ENCODE results near the gene CD151.
A peak's percentile ranks its signal among the peaks of the same experiment; 100 is the strongest.

The CD151 gene

DNA sequence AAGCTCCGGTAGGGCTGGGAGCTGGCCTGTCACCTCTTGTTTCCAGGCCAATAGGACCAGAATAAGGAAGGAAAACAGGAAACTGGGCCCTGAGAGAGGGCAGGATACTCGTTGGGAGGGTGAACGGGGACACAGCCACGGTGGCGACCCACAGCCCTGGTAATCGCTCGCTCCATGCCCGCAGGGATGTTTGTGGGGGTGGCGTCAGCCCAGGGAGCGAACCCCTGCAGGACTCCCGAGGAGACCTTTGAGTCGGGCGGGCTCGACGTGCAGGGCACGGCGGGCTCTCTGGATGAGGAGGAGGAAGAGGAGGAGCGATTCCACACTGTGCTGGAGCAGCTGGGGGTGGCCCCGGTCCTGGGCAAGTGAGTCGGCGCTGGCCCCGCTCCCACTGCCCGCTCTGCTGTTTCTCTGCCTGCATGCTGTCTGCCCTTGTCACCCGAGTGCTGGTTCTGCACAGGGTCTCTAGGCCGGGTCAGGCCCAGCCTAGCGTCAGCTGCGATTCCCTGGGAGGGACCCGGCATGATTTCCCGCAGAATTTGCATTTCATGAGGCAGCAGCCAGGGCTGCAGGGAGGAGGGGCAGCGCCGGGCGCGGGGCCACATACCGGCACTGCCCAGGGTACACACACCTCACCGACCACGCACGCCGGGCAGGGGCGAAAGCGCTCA lies 3.4 kb upstream of the CD151 start:
- DNase-seq (ENCODE audit: low spot score), result no peak

DNA sequence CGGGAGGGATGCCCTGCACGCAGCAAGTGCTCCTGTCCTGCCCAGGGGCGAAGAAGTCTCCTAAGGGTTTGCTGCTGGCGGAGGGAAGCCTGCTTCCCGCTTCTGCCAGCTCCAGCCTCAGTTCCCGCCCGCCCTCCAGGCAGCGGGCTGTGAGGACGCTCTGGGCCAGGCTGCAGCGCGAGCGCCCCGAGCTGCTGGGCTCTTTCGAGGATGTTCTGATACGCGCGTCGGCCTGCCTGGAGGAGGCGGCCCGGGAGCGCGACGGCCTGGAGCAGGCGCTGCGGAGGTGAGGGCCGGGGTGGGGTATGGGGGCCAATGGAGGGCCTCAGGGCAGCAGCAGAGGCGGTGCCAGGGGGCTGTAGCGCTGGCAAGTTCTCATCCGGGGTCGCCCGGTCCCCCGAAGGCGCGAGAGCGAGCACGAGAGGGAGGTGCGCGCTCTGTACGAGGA lies 2.9 kb upstream of the CD151 start:
- DNase-seq (ENCODE audit: low spot score), result no peak

DNA sequence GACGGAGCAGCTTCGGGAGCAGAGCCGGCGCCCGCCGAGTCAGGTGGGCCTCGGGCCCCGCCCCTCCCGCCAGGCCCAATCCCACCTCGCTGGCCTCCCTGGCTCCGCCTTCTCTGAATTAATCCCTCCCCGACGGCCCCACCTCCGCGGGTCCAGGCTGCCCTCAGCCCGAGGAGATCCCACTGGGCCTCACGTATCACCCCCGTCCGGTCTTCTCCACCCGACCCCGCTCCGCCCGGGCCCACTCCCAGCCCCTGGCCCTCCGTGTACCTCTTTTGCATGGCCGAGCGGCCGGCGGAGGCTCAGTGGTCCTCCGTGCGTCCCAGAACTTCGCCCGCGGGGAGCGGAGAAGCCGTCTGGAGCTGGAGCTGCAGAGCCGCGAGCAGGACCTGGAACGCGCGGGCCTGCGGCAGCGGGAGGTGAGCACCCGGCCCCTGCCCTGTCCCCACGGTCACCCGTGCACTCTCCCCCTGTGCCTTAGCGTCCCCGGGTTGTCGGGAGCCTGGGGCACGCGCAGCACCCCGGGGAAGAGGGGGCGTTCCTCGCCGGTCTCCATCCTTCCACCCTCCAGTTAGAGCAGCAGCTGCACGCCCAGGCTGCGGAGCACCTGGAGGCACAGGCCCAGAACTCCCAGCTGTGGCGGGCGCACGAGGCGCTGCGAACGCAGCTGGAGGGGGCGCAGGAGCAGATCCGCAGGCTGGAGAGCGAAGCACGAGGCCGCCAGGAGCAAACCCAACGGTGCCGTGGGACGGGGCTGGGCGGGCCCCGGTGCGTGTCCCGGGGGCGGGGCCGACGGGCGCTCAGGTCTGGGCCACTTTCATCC lies 2.2 kb upstream of the CD151 start:
- no peak for DNase-seq (ENCODE audit: low spot score)

DNA sequence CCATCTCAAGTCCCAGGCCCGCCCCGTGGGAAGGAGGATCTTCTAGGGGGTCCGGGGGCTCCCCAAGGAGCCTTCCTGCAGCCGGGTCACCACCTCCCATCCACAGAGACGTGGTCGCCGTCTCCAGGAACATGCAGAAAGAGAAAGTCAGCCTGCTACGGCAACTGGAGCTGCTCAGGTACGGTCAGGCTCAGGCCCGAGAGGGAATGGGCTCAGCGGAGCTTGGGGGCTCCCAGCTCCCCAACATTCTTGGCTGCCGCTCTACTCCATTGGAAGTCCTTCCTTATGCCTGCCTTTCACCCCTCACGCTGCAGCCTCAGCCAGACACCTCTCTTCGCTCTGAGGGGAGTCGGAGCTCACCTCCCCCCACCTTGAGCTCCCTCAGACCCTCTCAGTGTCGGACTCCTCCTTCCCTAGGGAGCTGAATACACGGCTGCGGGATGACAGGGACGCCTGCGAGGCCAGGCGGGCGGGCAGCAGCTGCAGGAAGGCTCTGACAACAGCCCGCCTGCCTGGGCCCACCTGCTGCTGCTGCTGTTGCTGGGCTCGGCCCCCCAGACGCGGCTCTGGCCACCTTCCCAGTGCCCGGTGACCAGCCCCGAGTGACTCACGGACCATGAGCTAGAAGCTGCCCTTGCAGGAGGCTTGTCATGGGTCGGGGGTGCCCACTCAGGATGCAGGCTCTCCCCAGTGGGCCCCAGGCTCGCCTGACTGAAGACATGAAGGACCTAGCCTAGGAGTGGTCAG lies 1.5 kb upstream of the CD151 start:
- DNase-seq (ENCODE audit: low spot score), result no peak

DNA sequence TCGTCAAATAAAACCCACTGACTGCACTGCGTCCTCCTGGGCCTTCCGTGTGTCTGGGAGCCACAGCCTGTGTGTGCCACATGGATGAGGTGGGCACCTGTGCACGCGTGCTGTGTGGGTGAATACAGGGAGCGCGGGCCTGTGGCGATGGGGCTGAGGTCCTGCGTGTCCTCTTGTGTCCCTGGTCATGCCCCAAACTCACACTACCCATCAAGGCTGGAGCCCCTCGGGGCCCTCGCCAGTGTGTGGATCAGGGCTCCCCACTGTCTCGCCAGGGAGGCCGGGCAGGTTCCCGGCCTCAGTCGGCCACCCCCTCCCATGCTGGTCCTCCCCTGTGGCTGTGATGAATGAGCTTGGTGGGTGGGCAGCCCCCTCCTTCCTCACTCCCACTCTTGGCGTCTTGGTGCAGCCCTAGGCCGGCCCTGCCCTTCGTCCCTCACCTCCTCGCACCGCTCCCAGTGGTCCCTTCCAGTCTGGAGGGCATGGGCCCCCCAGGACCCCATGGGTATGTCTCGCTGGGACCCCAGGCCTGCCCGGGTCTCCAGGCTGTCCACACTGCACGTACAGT lies 707 bp upstream of the CD151 start:
- no peak for DNase-seq (ENCODE audit: low spot score)

DNA sequence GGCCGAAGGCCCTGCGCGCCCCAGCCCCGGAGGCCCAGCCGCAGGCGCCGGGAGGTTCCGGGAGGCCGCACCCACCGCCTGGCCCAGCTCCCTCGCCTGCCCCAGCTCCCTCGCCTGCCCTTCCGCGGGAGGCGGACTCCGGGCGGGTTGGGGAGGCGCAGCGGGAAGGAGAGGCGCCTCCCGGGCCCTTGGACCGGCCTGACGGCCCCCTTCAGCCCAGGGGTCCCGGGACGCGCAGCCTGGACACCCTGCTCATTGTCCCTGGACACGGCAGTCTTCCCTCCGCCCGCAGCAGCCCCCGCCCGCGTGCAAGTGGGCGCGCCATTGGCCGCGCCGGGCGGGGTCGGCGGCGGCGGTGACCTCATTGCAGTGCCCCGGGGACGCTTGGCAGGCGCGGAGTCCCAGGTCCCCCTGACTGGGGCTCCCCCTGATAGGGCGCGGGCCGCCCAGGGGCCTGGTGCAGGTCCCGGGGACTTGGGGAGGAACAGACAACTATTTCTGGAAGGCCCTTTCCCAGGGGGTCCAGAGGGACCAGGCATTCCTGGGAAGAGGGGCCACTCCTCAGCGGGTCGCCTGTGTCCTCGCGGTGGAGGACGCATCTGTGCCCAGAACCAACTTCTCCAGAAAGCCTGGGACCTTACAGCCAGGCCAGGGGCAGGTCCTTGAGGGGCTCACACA lies 501 bp downstream of the CD151 start:
- no peak for DNase-seq (ENCODE audit: low spot score)

DNA sequence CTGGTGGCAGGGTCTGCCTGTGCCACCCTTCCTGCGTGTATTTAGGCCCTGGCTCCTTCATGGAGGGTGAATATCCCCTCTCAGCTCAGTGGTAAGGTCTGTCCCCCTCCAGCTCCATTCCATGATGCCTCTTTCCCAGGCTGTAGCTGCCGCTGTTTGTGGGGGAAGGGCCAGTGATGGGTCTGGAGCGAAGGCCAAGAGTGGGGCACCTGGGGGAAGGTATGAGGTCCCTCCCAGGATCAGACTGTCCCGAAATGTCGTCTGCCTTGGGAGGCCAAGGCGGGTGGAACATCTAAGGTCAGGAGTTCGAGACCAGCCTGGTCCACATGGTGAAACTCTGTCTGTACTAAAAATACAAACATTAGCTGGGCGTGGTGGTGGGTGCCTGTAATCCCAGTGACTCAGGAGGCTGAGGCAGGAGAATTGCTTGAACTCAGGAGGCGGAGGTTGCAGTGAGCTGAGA lies 1.1 kb downstream of the CD151 start:
- no peak for DNase-seq (ENCODE audit: low spot score)

DNA sequence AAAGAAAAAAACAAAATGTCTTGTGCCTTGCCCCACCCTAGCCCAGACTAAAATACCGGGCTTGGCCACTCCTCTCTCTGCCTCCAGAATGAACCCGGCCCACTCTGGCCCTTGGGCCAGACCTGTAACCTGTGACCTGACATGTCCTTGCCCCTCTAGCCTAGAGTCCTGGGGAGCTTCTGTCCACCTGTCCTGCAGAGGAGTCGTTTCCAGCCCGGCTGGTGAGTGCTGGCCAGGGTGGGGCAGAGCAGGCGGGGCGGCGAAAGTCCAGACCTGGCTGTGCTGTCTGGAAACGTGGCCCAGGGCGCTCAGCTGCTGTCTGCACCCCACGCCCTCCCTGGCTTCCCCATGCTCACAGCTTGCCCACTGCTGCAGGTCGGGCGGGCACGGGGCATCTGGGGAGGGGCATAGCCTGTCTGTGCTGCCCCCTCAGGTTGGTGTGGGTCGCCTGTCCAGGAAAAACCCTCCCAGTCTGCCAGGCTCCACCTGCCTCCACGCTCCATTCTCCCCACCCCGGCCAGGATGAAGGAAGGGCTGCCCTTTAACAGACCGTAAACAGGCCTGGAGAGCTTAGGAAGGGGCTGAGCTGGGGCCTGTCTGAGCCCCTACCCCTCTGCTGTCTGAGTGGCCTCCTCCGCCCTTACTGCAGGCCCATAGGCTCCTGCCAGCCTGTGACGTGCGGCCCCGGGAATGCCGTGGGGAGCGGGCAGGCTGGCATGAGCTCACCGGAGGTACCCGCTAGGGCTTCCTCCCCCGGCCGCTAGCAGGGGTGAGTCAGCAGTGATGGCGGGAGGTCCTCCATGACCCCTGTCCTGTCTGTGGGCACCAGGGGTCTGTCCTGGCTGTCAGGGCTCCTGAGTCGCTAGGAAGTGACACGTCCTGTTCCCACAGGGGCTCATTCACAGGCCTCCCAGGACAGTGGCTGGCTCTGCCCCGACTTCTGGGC lies 1.9 kb downstream of the CD151 start:
- DNase-seq (ENCODE audit: low spot score), result no peak

DNA sequence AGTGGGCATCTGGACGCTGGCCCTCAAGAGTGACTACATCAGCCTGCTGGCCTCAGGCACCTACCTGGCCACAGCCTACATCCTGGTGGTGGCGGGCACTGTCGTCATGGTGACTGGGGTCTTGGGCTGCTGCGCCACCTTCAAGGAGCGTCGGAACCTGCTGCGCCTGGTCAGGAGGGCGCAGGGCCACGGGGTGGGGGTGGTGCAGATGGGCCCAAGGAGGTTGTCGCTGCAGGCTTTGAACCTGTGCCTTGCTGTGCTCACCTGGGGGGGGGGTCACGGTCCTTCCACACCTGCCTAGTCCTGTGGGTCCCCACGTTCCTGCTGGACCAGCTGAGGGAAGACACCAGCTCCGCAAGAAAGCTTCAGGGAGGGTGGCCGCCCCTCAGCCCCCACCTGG lies 3.5 kb downstream of the CD151 start:
- DNase-seq (ENCODE audit: low spot score), result no peak

DNA sequence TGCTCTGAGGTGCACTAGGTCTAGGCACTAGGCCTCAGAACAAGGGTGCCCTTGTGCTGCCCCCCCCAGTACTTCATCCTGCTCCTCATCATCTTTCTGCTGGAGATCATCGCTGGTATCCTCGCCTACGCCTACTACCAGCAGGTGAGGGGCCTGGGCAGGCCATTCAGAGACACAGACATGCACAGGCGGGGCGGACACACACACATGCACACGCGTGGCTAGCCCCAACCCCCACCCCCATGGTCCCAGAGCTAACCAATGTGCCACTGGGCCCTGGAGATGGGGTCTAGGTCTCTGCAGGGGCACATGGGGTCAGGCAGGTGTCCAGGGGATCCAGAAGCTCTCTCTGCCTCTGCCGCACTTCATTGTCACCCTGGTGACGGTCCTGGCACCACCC lies 3.9 kb downstream of the CD151 start:
- DNase-seq (ENCODE audit: low spot score), result no peak

DNA sequence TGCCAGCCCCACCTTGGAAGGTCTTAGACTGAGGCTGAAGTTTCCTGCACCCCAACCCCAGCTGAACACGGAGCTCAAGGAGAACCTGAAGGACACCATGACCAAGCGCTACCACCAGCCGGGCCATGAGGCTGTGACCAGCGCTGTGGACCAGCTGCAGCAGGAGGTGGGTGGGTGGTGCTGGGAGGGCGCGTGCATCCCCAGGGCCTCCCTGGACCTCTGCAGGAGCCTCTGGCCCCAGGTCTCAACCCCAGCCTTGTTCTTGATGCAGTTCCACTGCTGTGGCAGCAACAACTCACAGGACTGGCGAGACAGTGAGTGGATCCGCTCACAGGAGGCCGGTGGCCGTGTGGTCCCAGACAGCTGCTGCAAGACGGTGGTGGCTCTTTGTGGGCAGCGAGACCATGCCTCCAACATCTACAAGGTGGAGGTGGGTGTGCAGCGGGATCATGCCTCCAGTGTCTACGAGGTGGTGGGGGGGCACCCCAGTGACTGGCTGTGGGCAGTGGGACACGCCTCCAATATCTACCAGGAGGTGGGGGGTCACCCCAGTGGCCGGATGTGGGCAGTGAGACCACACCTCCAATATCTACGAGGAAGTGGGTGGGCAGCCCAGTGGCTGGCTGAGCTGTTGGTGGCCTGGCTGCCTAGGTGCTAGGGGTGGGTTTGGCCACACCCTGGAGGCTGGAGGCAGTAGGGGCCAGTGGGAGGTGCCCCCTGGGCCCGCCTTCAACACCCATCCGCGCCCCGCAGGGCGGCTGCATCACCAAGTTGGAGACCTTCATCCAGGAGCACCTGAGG lies 4.6 kb downstream of the CD151 start:
- DNase-seq (ENCODE audit: low spot score), result no peak

DNA sequence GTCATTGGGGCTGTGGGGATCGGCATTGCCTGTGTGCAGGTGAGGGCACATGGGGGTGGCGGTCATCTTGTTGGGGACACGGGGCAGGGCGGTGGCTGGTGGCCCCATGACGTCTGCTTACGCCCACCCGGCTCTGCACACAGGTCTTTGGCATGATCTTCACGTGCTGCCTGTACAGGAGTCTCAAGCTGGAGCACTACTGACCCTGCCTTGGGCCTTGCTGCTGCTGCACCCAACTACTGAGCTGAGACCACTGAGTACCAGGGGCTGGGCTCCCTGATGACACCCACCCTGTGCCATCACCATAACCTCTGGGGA lies 5.2 kb downstream of the CD151 start:
- DNase-seq (ENCODE audit: low spot score), result no peak

DNA sequence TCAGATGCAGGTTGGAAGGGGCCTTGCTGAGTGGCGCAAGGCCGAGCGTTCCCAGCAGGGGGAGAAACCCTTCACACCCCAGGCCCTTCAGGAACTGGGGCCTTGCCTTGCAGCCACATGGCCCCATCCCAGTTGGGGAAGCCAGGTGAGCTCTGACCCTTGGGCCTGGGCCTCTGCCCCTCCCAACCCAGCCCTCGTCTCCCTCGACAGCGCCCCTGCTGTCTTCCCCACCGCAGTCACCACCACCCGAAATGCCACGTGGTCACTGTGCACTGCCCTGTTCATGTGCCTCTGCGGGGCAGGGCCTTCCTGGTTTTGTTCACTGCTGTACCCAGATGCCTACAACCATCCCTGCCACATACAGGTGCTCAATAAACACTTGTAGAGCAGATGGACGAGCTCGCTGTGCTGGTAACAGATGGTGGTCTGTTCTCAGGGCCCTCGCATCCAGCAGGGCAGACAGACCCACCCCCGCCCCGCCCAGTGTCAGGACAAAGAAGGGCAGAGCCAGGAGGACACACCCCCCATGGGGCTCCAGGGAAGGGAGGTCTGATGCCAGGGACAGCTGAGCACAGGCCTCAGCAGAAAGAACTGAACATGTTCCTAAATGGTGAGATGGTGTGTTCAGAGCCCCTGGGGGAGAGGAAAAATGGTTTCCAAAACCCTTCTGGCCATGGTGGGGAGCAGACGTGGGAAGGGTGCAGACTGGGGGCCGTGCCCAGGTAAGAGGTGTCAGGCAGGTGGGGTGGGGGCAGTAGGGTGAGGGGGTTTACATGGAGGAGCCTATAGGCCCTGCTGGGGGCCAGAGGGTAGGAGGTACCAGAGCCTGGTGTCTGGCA lies 5.9 kb downstream of the CD151 start:
- no peak for DNase-seq (ENCODE audit: low spot score)

DNA sequence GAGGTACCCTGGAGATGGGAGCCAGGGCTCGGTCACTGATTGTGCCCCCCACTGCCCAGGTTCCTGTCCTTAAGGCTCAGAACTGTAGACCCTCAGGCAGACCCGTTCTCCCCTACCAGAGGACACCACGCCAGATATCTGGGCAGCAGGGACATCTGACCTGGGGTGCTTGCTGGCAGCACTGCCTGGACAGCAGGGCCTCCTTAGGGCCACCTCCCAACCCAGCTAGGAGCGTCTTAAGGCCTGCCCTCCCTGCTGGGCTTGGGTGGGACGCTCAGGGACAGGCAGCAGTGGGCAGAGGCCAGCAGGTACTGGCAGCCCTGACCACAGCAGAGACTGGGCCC lies 6.5 kb downstream of the CD151 start:
- no peak for DNase-seq (ENCODE audit: low spot score)

DNA sequence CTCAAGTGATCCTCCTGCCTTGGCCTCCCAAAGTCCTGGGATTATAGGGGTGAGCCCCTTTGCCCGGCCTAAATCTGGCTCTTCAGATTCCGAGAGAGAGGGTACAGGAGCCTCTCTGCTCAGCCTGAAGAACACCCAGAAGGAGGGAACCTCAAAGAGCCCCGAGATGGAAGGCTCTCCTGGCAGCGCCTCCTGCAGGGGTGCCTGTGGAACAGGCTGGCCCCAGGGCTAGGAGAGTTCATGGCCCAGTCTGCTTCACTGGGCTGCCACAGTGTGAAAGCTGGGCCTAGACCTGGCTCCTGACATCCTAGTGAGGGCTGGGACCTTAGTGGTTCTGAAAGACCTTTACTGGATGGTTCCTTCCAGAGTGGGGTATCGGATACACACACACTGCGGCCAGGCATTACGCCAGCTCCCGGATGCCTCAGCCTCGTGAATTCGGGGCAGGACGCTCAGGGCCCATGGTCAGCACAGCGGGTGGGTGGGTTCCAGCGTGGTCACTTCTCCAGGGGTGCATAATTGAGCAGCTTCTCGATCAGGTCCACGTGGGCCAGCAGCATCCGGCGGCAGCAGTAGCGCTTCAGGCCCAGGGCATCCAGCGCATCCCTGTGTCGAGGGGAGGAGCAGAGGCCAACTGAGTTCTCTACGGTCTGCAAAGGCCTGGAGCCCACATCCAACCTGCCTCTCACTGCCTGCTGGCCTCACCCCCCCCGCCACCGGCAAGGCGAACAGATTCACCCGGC lies 7.3 kb downstream of the CD151 start:
- DNase-seq (ENCODE audit: low spot score), result no peak

DNA sequence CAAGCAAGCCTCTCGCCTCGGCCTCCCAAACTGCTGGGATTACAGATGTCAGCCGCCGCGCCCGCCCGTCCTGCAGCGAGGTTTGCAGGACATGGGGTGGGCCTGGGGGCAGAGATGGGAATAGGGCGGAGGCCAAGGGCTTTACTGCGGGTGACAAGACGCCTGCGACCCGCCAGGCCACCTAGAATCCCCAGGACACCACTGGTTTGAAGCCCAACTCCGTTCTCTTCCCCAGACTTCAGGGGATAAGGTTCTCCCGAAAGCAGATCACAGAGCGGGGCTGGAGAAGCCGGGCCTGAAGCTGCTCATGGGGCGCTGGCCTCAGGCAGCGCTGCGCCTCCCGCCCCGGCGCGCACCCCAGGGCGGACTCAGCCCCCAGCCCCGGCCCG lies 9.2 kb downstream of the CD151 start:
- DNase-seq (ENCODE audit: low spot score), result no peak

DNA sequence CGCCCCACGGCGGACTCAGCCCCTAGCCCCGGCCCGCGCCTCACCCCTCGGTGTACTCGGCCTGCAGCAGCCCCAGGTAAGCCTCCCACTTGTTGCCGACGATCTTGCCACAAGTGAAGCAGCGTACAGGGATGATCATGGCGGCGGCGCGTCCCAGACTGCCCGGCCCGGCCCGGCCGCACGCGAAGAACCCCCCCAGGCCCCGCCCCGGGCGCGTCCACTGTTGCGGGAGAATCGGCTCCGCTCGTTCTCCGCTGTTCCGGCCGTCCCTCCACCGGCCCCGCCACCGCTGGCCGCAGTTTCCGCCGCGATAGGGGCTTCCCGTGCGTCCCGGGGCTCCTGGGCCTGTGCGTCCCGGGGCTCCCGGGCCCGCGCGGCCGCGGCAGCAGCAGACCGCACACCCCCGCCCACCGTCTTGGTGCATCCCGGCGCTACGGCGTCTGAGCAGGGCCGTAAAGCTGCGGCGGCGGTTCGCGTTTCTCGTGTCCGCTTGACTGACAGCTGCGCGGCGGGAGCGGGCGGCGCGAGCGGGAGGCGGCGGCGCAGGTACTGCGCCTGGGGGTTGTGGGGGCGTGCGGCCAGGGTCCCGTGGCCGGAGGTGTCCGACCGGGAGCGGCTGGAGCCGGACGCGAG lies 9.7 kb downstream of the CD151 start, which contains the start of the genes POLR2L and TSPAN4:
TSS of gene POLR2L (minus strand) at position 160 of the 633 bp plus-strand sequence. CDS start at position 139, 21 bp downstream.
TSS of gene TSPAN4 (plus strand) at position 483 of the 633 bp plus-strand sequence. CDS start 7,453 bp downstream, outside the sequence.
- DNase-seq (ENCODE audit: low spot score), result peak; percentile 84
